C4-2B (cell line): ENCODE data around the gene PERCC1.

Experiments
- H3K27ac ChIP-seq: fragments of 450-650 bp; 2 replicates; pipeline ENCODE4 v1.5.1; 2017
- CTCF ChIP-seq: fragments of 450-650 bp; conservative IDR thresholded peaks from 2 replicates; pipeline ENCODE4 v1.5.1; 2017; ENCODE audit warnings: mild to moderate bottlenecking
- ZFX ChIP-seq: fragments of 450-650 bp; IDR thresholded peaks from 2 replicates; pipeline ENCODE4 v1.6.1; 2017

Gene PERCC1

GRCh38 chr16:1401061-1401757, 29.7 kb upstream of the PERCC1 start:
- no peak overlapping the region for H3K27ac ChIP-seq

DNA sequence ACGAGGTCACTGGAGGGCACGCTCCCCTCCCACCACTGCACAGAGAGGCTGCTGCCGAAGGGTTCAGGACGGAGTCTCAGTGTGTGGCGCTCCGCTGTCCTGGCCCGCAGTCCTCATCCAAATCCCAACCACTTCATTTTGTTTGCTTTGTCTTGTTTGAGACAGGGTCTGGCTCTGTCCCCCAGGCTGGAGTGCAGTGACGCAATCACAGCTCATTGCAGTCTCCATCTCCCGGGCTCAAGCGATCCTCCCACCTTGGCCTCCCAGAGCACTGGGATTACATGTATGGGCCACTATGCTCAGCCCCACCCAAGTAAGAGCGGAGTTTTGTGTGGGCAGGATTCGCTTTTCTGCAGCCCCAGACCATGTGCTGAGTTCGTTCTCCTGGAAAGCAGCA, 29.1 kb upstream of the PERCC1 start:
- TF ChIP-seq CTCF (no peak), ZFX (no peak)
- no peak overlapping the region for H3K27ac ChIP-seq

More at GRCh38 chr16:1401061-1401757, 29.7 kb upstream of the PERCC1 start:
- TF ChIP-seq ZFX (no peak), CTCF (no peak)

- no peak for TF ChIP-seq CTCF
- TF ChIP-seq ZFX = no peak
These were observed 27.8 kb upstream of the PERCC1 start for GRCh38 chr16:1403036-1403435.

GRCh38 chr16:1403733-1404132, 27.1 kb upstream of the PERCC1 start:
- H3K27ac ChIP-seq = no peak overlapping the region
- TF ChIP-seq ZFX (no peak), CTCF (no peak)

More at GRCh38 chr16:1403036-1403435, 27.8 kb upstream of the PERCC1 start:
- no peak overlapping the region for H3K27ac ChIP-seq

DNA sequence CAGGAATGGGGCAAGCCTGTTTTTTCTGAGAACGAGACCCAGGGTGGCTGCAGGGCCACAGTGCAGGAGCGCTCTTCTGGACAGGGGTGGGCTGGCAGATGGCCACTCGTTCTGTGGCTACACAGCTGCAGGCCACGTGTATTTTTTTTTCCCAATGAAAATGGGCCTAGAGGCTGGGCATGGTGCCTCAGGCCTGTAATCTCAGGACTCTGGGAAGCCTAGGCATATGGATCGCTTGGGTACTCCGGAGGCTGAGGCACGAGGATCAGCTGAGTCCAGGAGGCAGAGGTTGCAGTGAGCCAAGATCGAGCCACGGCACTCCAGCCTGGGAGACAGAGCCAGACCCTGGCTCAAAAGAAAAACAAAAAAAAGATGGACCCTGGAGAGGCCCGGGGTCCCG, 23.1 kb upstream of the PERCC1 start:
- peak overlapping the region; percentile 58 for H3K27ac ChIP-seq

GRCh38 chr16:1408171-1408837, 22.6 kb upstream of the PERCC1 start:
- peak overlapping the region; percentile 58 for H3K27ac ChIP-seq
- TF ChIP-seq CTCF (no peak), ZFX (no peak)

More for the DNA sequence above, 23.1 kb upstream of the PERCC1 start:
- no peak for TF ChIP-seq CTCF
- TF ChIP-seq ZFX = no peak

- no peak for TF ChIP-seq CTCF
- TF ChIP-seq ZFX = no peak
- no peak overlapping the region for H3K27ac ChIP-seq
These were observed 18.0 kb upstream of the PERCC1 start for GRCh38 chr16:1412847-1413246.
